ENCODE data around the gene DCTN1.

GRCh38 chr2:74347303-74347702, 32.8 kb downstream of the DCTN1 start:
- TF ChIP-seq CTCF (conservative IDR thresholded peaks at IDR 0.05 in 1 of 2, IDR thresholded peaks at IDR 0.05 in 1 of 2; ENCODE audit: low read depth in 1 of 2, low read length in 2 of 2) (no peak), EZH2 (IDR thresholded peaks at IDR 0.05; ENCODE audit: low read length, missing control alignments) (no peak)
